ENCODE measurements around the gene LMTK3. TPM values are rescaled to one million over a fixed set of nuclear protein-coding genes. Genes with fewer than 3 reads are reported as not detected.

Gene LMTK3
- polyA plus RNA-seq, 1 donor (not counting 4 experiments of a cell fraction or from before 2014, with no cell fraction given), result 0.51 TPM

DNA sequence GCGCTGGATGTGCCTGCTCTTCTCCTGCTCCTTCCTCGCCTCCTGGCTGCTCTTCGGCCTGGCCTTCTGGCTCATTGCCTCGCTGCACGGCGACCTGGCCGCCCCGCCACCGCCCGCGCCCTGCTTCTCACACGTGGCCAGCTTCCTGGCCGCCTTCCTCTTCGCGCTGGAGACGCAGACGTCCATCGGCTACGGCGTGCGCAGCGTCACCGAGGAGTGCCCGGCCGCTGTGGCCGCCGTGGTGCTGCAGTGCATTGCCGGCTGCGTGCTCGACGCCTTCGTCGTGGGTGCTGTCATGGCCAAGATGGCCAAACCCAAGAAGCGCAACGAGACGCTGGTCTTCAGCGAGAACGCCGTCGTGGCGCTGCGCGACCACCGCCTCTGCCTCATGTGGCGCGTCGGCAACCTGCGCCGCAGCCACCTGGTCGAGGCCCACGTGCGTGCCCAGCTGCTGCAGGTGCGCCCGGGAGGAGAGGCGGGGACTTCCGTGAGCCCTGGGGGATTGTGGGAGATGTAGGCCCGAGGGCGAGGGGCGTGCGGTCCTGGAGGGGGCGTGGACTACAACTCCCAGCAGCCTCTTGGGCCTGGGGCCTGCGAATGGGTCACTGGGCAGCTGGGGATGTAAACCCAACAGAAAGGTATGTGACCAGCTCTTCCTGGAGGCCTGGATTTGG, 49.5 kb downstream of the LMTK3 start:
- TF ChIP-seq EZH2 (IDR thresholded peaks at IDR 0.05; ENCODE audit: low read length), result no peak
- TF ChIP-seq, protein P1, sequence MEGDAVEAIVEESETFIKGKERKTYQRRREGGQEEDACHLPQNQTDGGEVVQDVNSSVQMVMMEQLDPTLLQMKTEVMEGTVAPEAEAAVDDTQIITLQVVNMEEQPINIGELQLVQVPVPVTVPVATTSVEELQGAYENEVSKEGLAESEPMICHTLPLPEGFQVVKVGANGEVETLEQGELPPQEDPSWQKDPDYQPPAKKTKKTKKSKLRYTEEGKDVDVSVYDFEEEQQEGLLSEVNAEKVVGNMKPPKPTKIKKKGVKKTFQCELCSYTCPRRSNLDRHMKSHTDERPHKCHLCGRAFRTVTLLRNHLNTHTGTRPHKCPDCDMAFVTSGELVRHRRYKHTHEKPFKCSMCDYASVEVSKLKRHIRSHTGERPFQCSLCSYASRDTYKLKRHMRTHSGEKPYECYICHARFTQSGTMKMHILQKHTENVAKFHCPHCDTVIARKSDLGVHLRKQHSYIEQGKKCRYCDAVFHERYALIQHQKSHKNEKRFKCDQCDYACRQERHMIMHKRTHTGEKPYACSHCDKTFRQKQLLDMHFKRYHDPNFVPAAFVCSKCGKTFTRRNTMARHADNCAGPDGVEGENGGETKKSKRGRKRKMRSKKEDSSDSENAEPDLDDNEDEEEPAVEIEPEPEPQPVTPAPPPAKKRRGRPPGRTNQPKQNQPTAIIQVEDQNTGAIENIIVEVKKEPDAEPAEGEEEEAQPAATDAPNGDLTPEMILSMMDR (optimal IDR thresholded peaks at IDR 0.05 in 1 of 3, IDR thresholded peaks at IDR 0.05 in 1 of 3, conservative IDR thresholded peaks at IDR 0.05 in 1 of 3; ENCODE audit: extremely low read depth in 1 of 3, insufficient read depth in 2 of 3, low read length in 3 of 3), result no peak
- H3K4me1 ChIP-seq (ENCODE audit: control insufficient read depth, extremely low read depth, insufficient read depth, low read length), result no peaks in the 10 kb centered on the region
- H3K27ac ChIP-seq (ENCODE audit: control insufficient read depth, insufficient read depth, low read length), result no peak overlapping the region
- no peak overlapping the region for H3K4me3 ChIP-seq (ENCODE audit: control insufficient read depth in 2 of 3, extremely low read depth in 1 of 3, insufficient read depth in 2 of 3, low read depth in 1 of 3, low read length in 3 of 3)
- dilution Hi-C loops (cut with MboI; ENCODE audit: extremely low pct_ligation_motif_present, low sequenced_read_pairs), result no loop called here
- H4K20me1 ChIP-seq (ENCODE audit: control insufficient read depth, extremely low read depth, insufficient read depth, low read length), result no peaks in the 10 kb centered on the region
- no peaks in the 10 kb centered on the region for H3K79me2 ChIP-seq (ENCODE audit: control insufficient read depth, insufficient read depth, low read length)
- H3K9ac ChIP-seq (ENCODE audit: control insufficient read depth, extremely low read depth, insufficient read depth, low read length), result no peak overlapping the region
- no peak overlapping the region for H2AFZ ChIP-seq (ENCODE audit: control insufficient read depth, low read length)
- H3K9me1 ChIP-seq (ENCODE audit: control insufficient read depth, extremely low read depth, insufficient read depth, low read length), result no peaks in the 10 kb centered on the region
- DNase-seq (ENCODE audit: low read depth, low spot score), result no peak
- peaks cover 2 to 4% of the 10 kb centered on the region in 2 experiments for H3K36me3 ChIP-seq (ENCODE audit: control insufficient read depth in 2 of 2, extremely low read depth in 1 of 2, insufficient read depth in 2 of 2, low read length in 2 of 2)
- FAIRE-seq, result no peak
- H3K27me3 ChIP-seq (ENCODE audit: control insufficient read depth, extremely low read depth, insufficient read depth, low read length), result no peaks in the 10 kb centered on the region
- no peaks in the 10 kb centered on the region for H3K9me3 ChIP-seq (ENCODE audit: control insufficient read depth, low read depth, low read length)
- H3K4me2 ChIP-seq (ENCODE audit: control insufficient read depth, extremely low read depth, insufficient read depth, low read depth, low read length), result no peak overlapping the region

DNA sequence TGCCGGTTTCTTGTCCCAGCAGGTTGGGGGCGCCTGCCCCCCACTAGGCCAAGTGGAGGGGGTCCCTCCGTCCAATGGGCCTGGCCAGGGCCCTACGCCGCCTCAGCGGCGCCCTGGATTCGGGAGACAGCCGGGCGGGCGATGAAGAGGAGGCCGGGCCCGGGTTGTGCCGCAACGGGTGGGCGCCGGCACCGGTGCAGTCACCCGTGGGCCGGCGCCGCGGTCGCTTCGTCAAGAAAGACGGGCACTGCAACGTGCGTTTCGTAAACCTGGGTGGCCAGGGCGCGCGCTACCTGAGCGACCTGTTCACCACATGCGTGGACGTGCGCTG, 50.0 kb downstream of the LMTK3 start:
- Histone ChIP-seq H2AFZ (ENCODE audit: control insufficient read depth, low read length) (no peak overlapping the region), H3K9me3 (ENCODE audit: control insufficient read depth, low read depth, low read length) (no peaks in the 10 kb centered on the region), H3K4me3 (ENCODE audit: control insufficient read depth in 2 of 3, extremely low read depth in 1 of 3, insufficient read depth in 2 of 3, low read depth in 1 of 3, low read length in 3 of 3) (no peak overlapping the region), H3K4me2 (ENCODE audit: control insufficient read depth, extremely low read depth, insufficient read depth, low read depth, low read length) (no peak overlapping the region), H3K9me1 (ENCODE audit: control insufficient read depth, extremely low read depth, insufficient read depth, low read length) (no peaks in the 10 kb centered on the region), H3K27me3 (ENCODE audit: control insufficient read depth, extremely low read depth, insufficient read depth, low read length) (no peaks in the 10 kb centered on the region), H3K36me3 (ENCODE audit: control insufficient read depth in 2 of 2, extremely low read depth in 1 of 2, insufficient read depth in 2 of 2, low read length in 2 of 2) (peaks cover 4 to 5% of the 10 kb centered on the region in 2 experiments), H3K27ac (ENCODE audit: control insufficient read depth, insufficient read depth, low read length) (no peak overlapping the region), H4K20me1 (ENCODE audit: control insufficient read depth, extremely low read depth, insufficient read depth, low read length) (no peaks in the 10 kb centered on the region), H3K4me1 (ENCODE audit: control insufficient read depth, extremely low read depth, insufficient read depth, low read length) (no peaks in the 10 kb centered on the region), H3K79me2 (ENCODE audit: control insufficient read depth, insufficient read depth, low read length) (no peaks in the 10 kb centered on the region), H3K9ac (ENCODE audit: control insufficient read depth, extremely low read depth, insufficient read depth, low read length) (no peak overlapping the region)
- dilution Hi-C loops (cut with MboI; ENCODE audit: extremely low pct_ligation_motif_present, low sequenced_read_pairs), result no loop called here
- FAIRE-seq (no peak), DNase-seq (ENCODE audit: low read depth, low spot score) (no peak)
- TF ChIP-seq EZH2 (IDR thresholded peaks at IDR 0.05; ENCODE audit: low read length), result no peak
- TF ChIP-seq, protein P1 (optimal IDR thresholded peaks at IDR 0.05 in 1 of 3, IDR thresholded peaks at IDR 0.05 in 1 of 3, conservative IDR thresholded peaks at IDR 0.05 in 1 of 3; ENCODE audit: extremely low read depth in 1 of 3, insufficient read depth in 2 of 3, low read length in 3 of 3), result no peak

All from keratinocyte (primary cell).